Astrocyte (in vitro differentiated cells and primary cell): ENCODE results near the gene SEC63. TPM values are rescaled to one million over a fixed set of nuclear protein-coding genes. Genes with fewer than 3 reads are reported as not detected.
A peak's percentile ranks its signal among the peaks of the same experiment; 100 is the strongest.
"Not testable (repeated sequence)": the region's sequence is repeated elsewhere in the genome, so short reads cannot be mapped to it uniquely, and the experiment has no call there.

Source experiments
- DNase-seq: peaks from one replicate; pipeline ENCODE4 v3.0.0-alpha.2; 2010; ENCODE audit warnings: low read depth
- FAIRE-seq: peaks from 2 replicates; lab custom pipeline; 2011; peaks lifted over from hg19 to GRCh38; lab: Jason Lieb, UNC
- H2AFZ ChIP-seq: 2 replicates; pipeline ENCODE4 v1.6.0; 2012; ENCODE audit warnings: low read depth, low read length, inconsistent platforms
- H3K27ac ChIP-seq: 2 replicates; pipeline ENCODE4 v1.5.1; 2011; ENCODE audit warnings: low read depth, low read length, inconsistent platforms
- H3K27me3 ChIP-seq: 2 replicates; pipeline ENCODE4 v1.6.0; 2011; ENCODE audit warnings: low read length, inconsistent platforms; ENCODE audit not compliant: insufficient read depth
- H3K36me3 ChIP-seq: 2 replicates; pipeline ENCODE4 v1.5.1; 2011; ENCODE audit warnings: low read length, inconsistent platforms; ENCODE audit not compliant: insufficient read depth
- H3K4me1 ChIP-seq: 2 replicates; pipeline ENCODE4 v1.5.1; 2011; ENCODE audit warnings: low read length, inconsistent platforms; ENCODE audit not compliant: insufficient read depth
- H3K4me2 ChIP-seq: 2 replicates; pipeline ENCODE4 v1.6.0; 2012; ENCODE audit warnings: low read length, inconsistent platforms
- H3K4me3 ChIP-seq: 2 replicates; pipeline ENCODE4 v1.5.1; 2011; ENCODE audit warnings: low read depth, mild to moderate bottlenecking, low read length, inconsistent platforms; ENCODE audit not compliant: insufficient read depth
- H3K79me2 ChIP-seq: 2 replicates; pipeline ENCODE4 v1.6.0; 2012; ENCODE audit warnings: mild to moderate bottlenecking, low read length, inconsistent platforms; ENCODE audit not compliant: insufficient read depth
- H3K9ac ChIP-seq: 2 replicates; pipeline ENCODE4 v1.6.0; 2012; ENCODE audit warnings: mild to moderate bottlenecking, low read length, inconsistent platforms
- H3K9me3 ChIP-seq: 2 replicates; pipeline ENCODE4 v1.5.1; 2012; ENCODE audit warnings: low read depth, mild to moderate bottlenecking, low read length, inconsistent platforms; ENCODE audit not compliant: insufficient read depth
- H4K20me1 ChIP-seq: 2 replicates; pipeline ENCODE4 v1.6.0; 2012; ENCODE audit warnings: low read length, inconsistent platforms; ENCODE audit not compliant: insufficient read depth
- H3K27ac Mint-ChIP-seq: one replicate; pipeline ENCODE4 v1.8.0; 2021; ENCODE audit warnings: mild to moderate bottlenecking, mixed read lengths; ENCODE audit not compliant: unreplicated experiment
- H3K27me3 Mint-ChIP-seq: one replicate; pipeline ENCODE4 v1.8.0; 2021; ENCODE audit warnings: low read depth, mixed read lengths; ENCODE audit not compliant: unreplicated experiment
- H3K36me3 Mint-ChIP-seq: one replicate; pipeline ENCODE4 v1.8.0; 2021; ENCODE audit warnings: low read depth, mixed read lengths; ENCODE audit not compliant: unreplicated experiment
- H3K4me1 Mint-ChIP-seq: one replicate; pipeline ENCODE4 v1.8.0; 2021; ENCODE audit warnings: low read depth, mixed read lengths; ENCODE audit not compliant: unreplicated experiment
- H3K4me3 Mint-ChIP-seq: one replicate; pipeline ENCODE4 v1.8.0; 2021; ENCODE audit warnings: mild to moderate bottlenecking, moderate library complexity, mixed read lengths; ENCODE audit not compliant: unreplicated experiment
- H3K9me3 Mint-ChIP-seq: one replicate; pipeline ENCODE4 v1.8.0; 2021; ENCODE audit warnings: mild to moderate bottlenecking, mixed read lengths; ENCODE audit not compliant: unreplicated experiment
- CTCF ChIP-seq: IDR thresholded peaks from 2 replicates; pipeline ENCODE4 v1.5.1; 2011; ENCODE audit warnings: low read depth, mild to moderate bottlenecking, inconsistent platforms, low read length, moderate library complexity; ENCODE audit not compliant: insufficient read depth
- EZH2 ChIP-seq: IDR thresholded peaks from 2 replicates; pipeline ENCODE4 v1.6.1; 2012; ENCODE audit warnings: mild to moderate bottlenecking, low read length, inconsistent platforms; ENCODE audit not compliant: insufficient read depth
- total RNA-seq: library from RNA; stranded (reverse); gene quantifications from 2 replicates; pipeline ENCODE4 v1.2.1, GENCODE V29; 2021

SEC63 gene
- total RNA-seq, 1 donor from 2014 or later = 161 TPM

DNA sequence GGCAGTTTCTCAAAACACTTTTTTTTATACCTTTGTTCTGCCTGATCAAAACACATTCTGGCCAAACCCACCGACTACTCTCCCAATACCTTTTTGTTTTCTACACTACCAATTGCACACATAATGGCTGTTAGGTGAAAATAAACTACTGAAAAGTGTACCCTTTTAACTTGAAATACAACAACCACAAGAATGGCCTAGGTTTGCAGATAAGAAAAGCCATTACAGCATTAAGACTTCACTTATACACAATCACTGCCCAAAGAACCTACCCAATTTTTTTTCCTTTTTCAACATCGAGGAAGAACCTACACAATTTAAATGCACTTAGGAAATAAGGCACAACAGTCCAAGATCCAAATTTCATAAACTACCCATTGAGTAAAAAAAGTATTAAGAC lies 1.8 kb downstream of the SEC63 start:
- peak overlapping the region; percentile 94 for H3K27ac ChIP-seq
- no peaks in the 10 kb centered on the region for H3K9me3 ChIP-seq
- peak overlapping the region; percentile 96 for H3K4me3 ChIP-seq
- no peaks in the 10 kb centered on the region for H3K27me3 ChIP-seq
- H3K36me3 Mint-ChIP-seq = peaks cover 10% of the 10 kb centered on the region
- H3K27me3 Mint-ChIP-seq = no peaks in the 10 kb centered on the region
- peaks cover 14% of the 10 kb centered on the region for H3K4me1 Mint-ChIP-seq
- H3K79me2 ChIP-seq = peaks cover 58% of the 10 kb centered on the region
- DNase-seq (peak; percentile 13), FAIRE-seq (no peak)
- H3K36me3 ChIP-seq = no peaks in the 10 kb centered on the region
- H3K4me3 Mint-ChIP-seq = peak overlapping the region; percentile 98
- peaks cover 4% of the 10 kb centered on the region for H3K4me1 ChIP-seq
- no peak for TF ChIP-seq EZH2
- TF ChIP-seq CTCF = no peak
- H3K4me2 ChIP-seq = peak overlapping the region; percentile 92
- H3K9me3 Mint-ChIP-seq = no peaks in the 10 kb centered on the region
- peak overlapping the region; percentile 99 for H3K27ac Mint-ChIP-seq
- H2AFZ ChIP-seq = no peak overlapping the region
- H4K20me1 ChIP-seq = peaks cover 45% of the 10 kb centered on the region
- H3K9ac ChIP-seq = peak overlapping the region; percentile 99

DNA sequence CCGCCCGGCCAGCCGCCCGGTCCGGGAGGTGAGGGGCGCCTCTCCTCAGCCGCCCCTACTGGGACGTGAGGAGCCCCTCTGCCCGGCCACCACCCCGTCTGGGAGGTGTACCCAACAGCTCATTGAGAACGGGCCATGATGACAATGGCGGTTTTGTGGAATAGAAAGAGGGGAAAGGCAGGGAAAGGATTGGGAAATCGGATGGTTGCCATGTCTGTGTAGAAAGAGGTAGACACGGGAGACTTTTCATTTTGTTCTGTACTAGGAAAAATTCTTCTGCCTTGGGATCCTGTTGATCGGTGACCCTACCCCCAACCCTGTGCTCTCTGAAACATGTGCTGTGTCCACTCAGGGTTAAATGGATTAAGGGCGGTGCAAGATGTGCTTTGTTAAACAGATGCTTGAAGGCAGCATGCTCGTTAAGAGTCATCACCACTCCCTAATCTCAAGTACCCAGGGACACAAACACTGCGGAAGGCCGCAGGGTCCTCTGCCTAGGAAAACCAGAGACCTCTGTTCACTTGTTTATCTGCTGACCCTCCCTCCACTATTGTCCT lies 4.1 kb downstream of the SEC63 start:
- not testable (repeated sequence) for H3K9ac ChIP-seq, H3K27ac Mint-ChIP-seq, H3K4me3 ChIP-seq, H3K36me3 ChIP-seq, H3K4me3 Mint-ChIP-seq, DNase-seq, H3K9me3 ChIP-seq, H3K27ac ChIP-seq, H3K27me3 Mint-ChIP-seq, H3K27me3 ChIP-seq, H3K4me2 ChIP-seq, FAIRE-seq, H3K9me3 Mint-ChIP-seq, H2AFZ ChIP-seq, H3K4me1 ChIP-seq
- Histone ChIP-seq H4K20me1 (peaks cover 68% of the 10 kb centered on the region), H3K79me2 (peaks cover 81% of the 10 kb centered on the region)
- Mint-ChIP-seq H3K36me3 (peaks cover 10% of the 10 kb centered on the region), H3K4me1 (peaks cover 14% of the 10 kb centered on the region)

- H3K4me3 ChIP-seq = no peak overlapping the region
- Mint-ChIP-seq H3K27me3 (no peaks in the 10 kb centered on the region), H3K27ac (no peak overlapping the region), H3K4me1 (peaks cover 20% of the 10 kb centered on the region), H3K4me3 (no peak overlapping the region), H3K36me3 (peaks cover 1% of the 10 kb centered on the region), H3K9me3 (no peaks in the 10 kb centered on the region)
- H2AFZ ChIP-seq = no peak overlapping the region
- DNase-seq (peak; percentile 8), FAIRE-seq (no peak)
- no peak overlapping the region for H3K27ac ChIP-seq
- peaks cover 98% of the 10 kb centered on the region for H3K79me2 ChIP-seq
- no peak for TF ChIP-seq EZH2
- no peak for TF ChIP-seq CTCF
- H3K4me1 ChIP-seq = no peaks in the 10 kb centered on the region
- H3K4me2 ChIP-seq = no peak overlapping the region
- peaks cover 94% of the 10 kb centered on the region for H4K20me1 ChIP-seq
- H3K9ac ChIP-seq = no peak overlapping the region
- no peaks in the 10 kb centered on the region for H3K27me3 ChIP-seq
- H3K36me3 ChIP-seq = no peaks in the 10 kb centered on the region
- H3K9me3 ChIP-seq = no peaks in the 10 kb centered on the region
These were observed 14.2 kb downstream of the SEC63 start for GRCh38 chr6:107943626-107944439.
